ENCODE measurements around the gene ANKRD60.

ANKRD60 gene

GRCh38 chr20:58243653-58244410 is 15.4 kb upstream of the ANKRD60 start:
- no peak for DNase-seq

GRCh38 chr20:58242824-58243223 is 14.4 kb upstream of the ANKRD60 start:
- no peak for DNase-seq

- no peak for DNase-seq
These were observed 13.5 kb upstream of the ANKRD60 start for GRCh38 chr20:58241766-58242465.

GRCh38 chr20:58240471-58240870 is 12.0 kb upstream of the ANKRD60 start:
- DNase-seq: no peak

- DNase-seq: no peak
These were observed 10.8 kb upstream of the ANKRD60 start for GRCh38 chr20:58239216-58239615.

- DNase-seq: no peak
These were observed 10.0 kb upstream of the ANKRD60 start for GRCh38 chr20:58238490-58238889.

GRCh38 chr20:58237318-58238132 is 9.1 kb upstream of the ANKRD60 start:
- DNase-seq: no peak

- DNase-seq: peak; percentile 88
These were observed 8.3 kb upstream of the ANKRD60 start for GRCh38 chr20:58236612-58237317.

GRCh38 chr20:58235010-58235409 is 6.6 kb upstream of the ANKRD60 start:
- peak; percentile 12 for DNase-seq

GRCh38 chr20:58233881-58234528 is 5.6 kb upstream of the ANKRD60 start:
- DNase-seq: peak; percentile 49

- no peak for DNase-seq
These were observed 4.9 kb upstream of the ANKRD60 start for GRCh38 chr20:58233393-58233792.

GRCh38 chr20:58231683-58232082 is 3.2 kb upstream of the ANKRD60 start:
- DNase-seq: no peak

GRCh38 chr20:58229198-58229798 is 845 bp upstream of the ANKRD60 start:
- DNase-seq: no peak

GRCh38 chr20:58228103-58228483 is 360 bp downstream of the ANKRD60 start:
- DNase-seq: no peak

GRCh38 chr20:58227391-58228102 is 906 bp downstream of the ANKRD60 start:
- DNase-seq: no peak

- DNase-seq: no peak
These were observed 2.8 kb downstream of the ANKRD60 start for GRCh38 chr20:58225452-58226200.

- no peak for DNase-seq
These were observed 3.5 kb downstream of the ANKRD60 start for GRCh38 chr20:58224974-58225373.

GRCh38 chr20:58224097-58224496 is 4.4 kb downstream of the ANKRD60 start:
- peak; percentile 30 for DNase-seq

GRCh38 chr20:58223358-58223941 is 5.0 kb downstream of the ANKRD60 start:
- peak; percentile 16 for DNase-seq

- no peak for DNase-seq
These were observed 6.0 kb downstream of the ANKRD60 start for GRCh38 chr20:58222446-58222845.

Measured in activated CD4-positive, alpha-beta T cell treated with anti-CD3 and anti-CD28 coated beads, Interleukin-10, Interleukin-2, amounts not matched to agents 100 ng/mL and 50 ng/mL, durations not matched to agents 16 hours and 8 hours (primary cell).